C4-2B (cell line): ENCODE measurements around the gene PIGU.

Source experiments
- H3K27ac ChIP-seq: fragments of 450-650 bp; 2 replicates; pipeline ENCODE4 v1.5.1; 2017
- CTCF ChIP-seq: fragments of 450-650 bp; conservative IDR thresholded peaks from 2 replicates; pipeline ENCODE4 v1.5.1; 2017; ENCODE audit warnings: mild to moderate bottlenecking
- ZFX ChIP-seq: fragments of 450-650 bp; IDR thresholded peaks from 2 replicates; pipeline ENCODE4 v1.6.1; 2017

The PIGU gene

GRCh38 chr20:34643928-34644327 is 33.0 kb downstream of the PIGU start:
- TF ChIP-seq CTCF (no peak), ZFX (no peak)

GRCh38 chr20:34642009-34642408 is 34.9 kb downstream of the PIGU start:
- H3K27ac ChIP-seq, result no peak overlapping the region
- TF ChIP-seq ZFX, result no peak
- no peak for TF ChIP-seq CTCF

More at GRCh38 chr20:34643928-34644327, 33.0 kb downstream of the PIGU start:
- no peak overlapping the region for H3K27ac ChIP-seq

- TF ChIP-seq ZFX (no peak), CTCF (no peak)
- peak overlapping the region; percentile 46 for H3K27ac ChIP-seq
These were observed 37.1 kb downstream of the PIGU start for GRCh38 chr20:34639755-34640222.

- no peak overlapping the region for H3K27ac ChIP-seq
- TF ChIP-seq ZFX (no peak), CTCF (no peak)
These were observed 38.4 kb downstream of the PIGU start for GRCh38 chr20:34638532-34638931.

GRCh38 chr20:34638039-34638292 is 38.9 kb downstream of the PIGU start:
- TF ChIP-seq CTCF (no peak), ZFX (no peak)
- no peak overlapping the region for H3K27ac ChIP-seq

GRCh38 chr20:34637245-34638038 is 39.5 kb downstream of the PIGU start:
- H3K27ac ChIP-seq, result no peak overlapping the region
- no peak for TF ChIP-seq CTCF
- no peak for TF ChIP-seq ZFX

GRCh38 chr20:34636648-34637047 is 40.2 kb downstream of the PIGU start:
- TF ChIP-seq CTCF, result no peak
- TF ChIP-seq ZFX, result no peak
- no peak overlapping the region for H3K27ac ChIP-seq
